Fibroblast of pulmonary artery (primary cell): Measurements from ENCODE around the gene PPM1L.

Source experiments
- DNase-seq: peaks from one replicate; pipeline ENCODE4 v3.0.0-alpha.2; 2010; ENCODE audit warnings: low read depth
- H3K4me3 ChIP-seq: replicated peaks from 2 replicates; pipeline ENCODE4 v1.5.1; 2011; ENCODE audit warnings: low read depth, mild to moderate bottlenecking, control low read depth, low read length, moderate library complexity
- CTCF ChIP-seq: IDR thresholded peaks from 2 replicates; pipeline ENCODE4 v1.5.1; 2011; ENCODE audit warnings: mild to moderate bottlenecking, control low read depth, low read length, inconsistent platforms; ENCODE audit errors: missing control alignments

Gene PPM1L

GRCh38 chr3:160804762-160805161 lies 48.7 kb downstream of the PPM1L start:
- DNase-seq: no peak
- H3K4me3 ChIP-seq: no peak overlapping the region
- TF ChIP-seq CTCF: no peak

GRCh38 chr3:160806094-160806493 lies 50.1 kb downstream of the PPM1L start:
- H3K4me3 ChIP-seq: no peak overlapping the region
- TF ChIP-seq CTCF: no peak
- DNase-seq: no peak

- no peak overlapping the region for H3K4me3 ChIP-seq
- DNase-seq: no peak
- TF ChIP-seq CTCF: no peak
Measured at GRCh38 chr3:160806686-160807085, 50.7 kb downstream of the PPM1L start.

GRCh38 chr3:160808838-160809237 lies 52.8 kb downstream of the PPM1L start:
- TF ChIP-seq CTCF: no peak
- DNase-seq: no peak
- no peak overlapping the region for H3K4me3 ChIP-seq

- no peak for TF ChIP-seq CTCF
- DNase-seq: no peak
Measured at GRCh38 chr3:160809453-160809852, 53.4 kb downstream of the PPM1L start.

GRCh38 chr3:160810362-160811236 lies 54.6 kb downstream of the PPM1L start:
- H3K4me3 ChIP-seq: no peak overlapping the region
- DNase-seq: peak; percentile 3
- no peak for TF ChIP-seq CTCF

More at GRCh38 chr3:160809453-160809852, 53.4 kb downstream of the PPM1L start:
- no peak overlapping the region for H3K4me3 ChIP-seq

GRCh38 chr3:160811237-160811548 lies 55.2 kb downstream of the PPM1L start:
- TF ChIP-seq CTCF: no peak
- H3K4me3 ChIP-seq: no peak overlapping the region
- DNase-seq: no peak
